DLD1 (cell line): ENCODE measurements around the gene CSNK1D.

Experiments
- in situ Hi-C: cut with HindIII; loops from 2 replicates; pipeline ENCODE4 v1.10.0; 2017; ENCODE audit warnings: low sequenced_read_pairs

The CSNK1D gene

GRCh38 chr17:82241183-82241925, 32.1 kb downstream of the CSNK1D start:
- in situ Hi-C loops: no loop called here

- in situ Hi-C loops: no loop called here
Measured at GRCh38 chr17:82240506-82241182, 32.9 kb downstream of the CSNK1D start.

- in situ Hi-C loops: no loop called here
Measured at GRCh38 chr17:82239926-82240505, 33.5 kb downstream of the CSNK1D start.

GRCh38 chr17:82239401-82239925, 34.0 kb downstream of the CSNK1D start:
- in situ Hi-C loops: no loop called here

GRCh38 chr17:82238472-82239201, 34.9 kb downstream of the CSNK1D start:
- in situ Hi-C loops: no loop called here

GRCh38 chr17:82237746-82238471, 35.6 kb downstream of the CSNK1D start:
- in situ Hi-C loops: no loop called here

- in situ Hi-C loops: no loop called here
Measured at GRCh38 chr17:82237083-82237745, 36.3 kb downstream of the CSNK1D start.

GRCh38 chr17:82236142-82236971, 37.1 kb downstream of the CSNK1D start:
- in situ Hi-C loops: no loop called here

- in situ Hi-C loops: no loop called here
Measured at GRCh38 chr17:82235775-82236141, 37.7 kb downstream of the CSNK1D start.

- in situ Hi-C loops: no loop called here
Measured at GRCh38 chr17:82235056-82235774, 38.3 kb downstream of the CSNK1D start.

GRCh38 chr17:82234211-82235055, 39.1 kb downstream of the CSNK1D start:
- in situ Hi-C loops: no loop called here

GRCh38 chr17:82232876-82233785, 40.4 kb downstream of the CSNK1D start:
- in situ Hi-C loops: no loop called here

GRCh38 chr17:82232322-82232820, 41.1 kb downstream of the CSNK1D start:
- in situ Hi-C loops: no loop called here

- in situ Hi-C loops: no loop called here
Measured at GRCh38 chr17:82231562-82232321, 41.8 kb downstream of the CSNK1D start.

- in situ Hi-C loops: no loop called here
Measured at GRCh38 chr17:82231312-82231561, 42.3 kb downstream of the CSNK1D start.
